CD4-positive, CD25-positive, alpha-beta regulatory T cell (primary cell): ENCODE measurements around the gene TMPRSS11E. TPM values are rescaled to one million over a fixed set of nuclear protein-coding genes. Genes with fewer than 3 reads are reported as not detected.
"Not testable (repeated sequence)": the region's sequence is repeated elsewhere in the genome, so short reads cannot be mapped to it uniquely, and the experiment has no call there.

Experiments
- ATAC-seq, 2 donors: fragments of 150-1000 bp; cut with Tn5 transposase; one replicate each; pipeline ENCODE4 v1.10.0; 2021; ENCODE audit warnings: low read depth in 2 of 2, moderate number of reproducible peaks in 2 of 2, moderate library complexity in 1 of 2
- DNase-seq, 3 donors: peaks; one replicate each; pipeline versions ENCODE4 v3.0.0 to v3.0.0-alpha.2; 2012 to 2022; ENCODE audit warnings: mixed read lengths in 1 of 3
- H3K27ac ChIP-seq: one replicate; pipeline ENCODE4 v1.7.0; 2013; ENCODE audit warnings: mild to moderate bottlenecking, low read length; ENCODE audit not compliant: insufficient read depth, poor library complexity, severe bottlenecking
- H3K27me3 ChIP-seq: one replicate; pipeline ENCODE4 v1.7.0; 2013; ENCODE audit warnings: low read length; ENCODE audit not compliant: control insufficient read depth, insufficient read depth
- H3K36me3 ChIP-seq: one replicate; pipeline ENCODE4 v1.7.0; 2013; ENCODE audit warnings: mild to moderate bottlenecking, low read length, moderate library complexity; ENCODE audit not compliant: control insufficient read depth, insufficient read depth
- H3K4me1 ChIP-seq: 2 replicates; pipeline ENCODE4 v1.7.0; 2013; ENCODE audit warnings: mild to moderate bottlenecking, low read length; ENCODE audit not compliant: insufficient read depth, control insufficient read depth, poor library complexity, severe bottlenecking
- H3K4me3 ChIP-seq: one replicate; pipeline ENCODE4 v1.7.0; 2013; ENCODE audit warnings: low read depth, mild to moderate bottlenecking, low read length, moderate library complexity
- H3K9me3 ChIP-seq, 2 experiments: 1 replicate in 1 of 2; 2 replicates in 1 of 2; pipeline ENCODE4 v1.7.0; 2013; ENCODE audit warnings: low read length in 2 of 2, mild to moderate bottlenecking in 1 of 2, moderate library complexity in 1 of 2; ENCODE audit not compliant: control insufficient read depth in 2 of 2
- H3K27ac Mint-ChIP-seq, 3 donors: one replicate each; pipeline ENCODE4 v1.8.0; 2020 to 2022; ENCODE audit warnings: mild to moderate bottlenecking in 3 of 3, mixed read lengths in 3 of 3, moderate library complexity in 2 of 3
- H3K27me3 Mint-ChIP-seq: one replicate; pipeline ENCODE4 v1.8.0; 2022; ENCODE audit warnings: mild to moderate bottlenecking, mixed read lengths
- H3K36me3 Mint-ChIP-seq: one replicate; pipeline ENCODE4 v1.8.0; 2020; ENCODE audit warnings: mixed read lengths
- H3K4me1 Mint-ChIP-seq, 4 donors: one replicate each; pipeline ENCODE4 v1.8.0; 2020 to 2022; ENCODE audit warnings: mixed read lengths in 4 of 4, mild to moderate bottlenecking in 1 of 4
- H3K4me3 Mint-ChIP-seq, 4 donors: one replicate each; pipeline ENCODE4 v1.8.0; 2020 to 2022; ENCODE audit warnings: mild to moderate bottlenecking in 4 of 4, mixed read lengths in 4 of 4, moderate library complexity in 3 of 4
- H3K9me3 Mint-ChIP-seq, 7 donors: one replicate each; pipeline ENCODE4 v1.8.0; 2020 to 2022; ENCODE audit warnings: mixed read lengths in 7 of 7, mild to moderate bottlenecking in 3 of 7, moderate library complexity in 2 of 7
- polyA plus RNA-seq, 4 donors: library from polyadenylated mRNA; unstranded; fragments of 300-500 nt; fragmentation: Illumina TruSeq; gene quantifications; one replicate each; pipeline ENCODE4 v1.2.3, GENCODE V29; 2021
- total RNA-seq: library from RNA; stranded (reverse); gene quantifications from one replicate; pipeline ENCODE4 v1.2.3, GENCODE V29; 2022

The TMPRSS11E gene
- total and polyA plus RNA-seq, 5 donors from 2014 or later = 0.22 TPM; not detected in 4

DNA sequence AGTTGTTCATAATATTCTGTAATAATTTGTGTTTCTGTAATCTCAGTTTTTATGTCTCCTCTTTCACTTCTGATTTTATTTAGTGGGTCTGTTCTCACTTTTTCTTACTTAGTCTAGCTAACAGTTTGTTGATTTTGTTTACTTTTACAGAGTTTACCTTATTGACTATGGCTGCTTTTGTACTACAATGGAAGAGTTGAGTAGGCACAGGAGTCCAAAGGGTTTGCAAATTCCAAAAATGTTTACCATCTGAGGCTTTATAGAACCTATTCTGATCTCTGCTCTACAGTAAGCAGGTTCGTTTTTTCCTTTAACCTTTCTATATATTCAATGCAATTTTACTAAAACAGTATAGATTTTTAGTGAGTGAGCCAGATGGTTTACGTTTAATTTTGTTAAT, 73.7 kb downstream of the TMPRSS11E start:
- Mint-ChIP-seq H3K4me1 (no peaks in the 10 kb centered on the region), H3K27me3 (peaks cover 7% of the 10 kb centered on the region), H3K4me3 (no peak overlapping the region), H3K9me3 (peaks cover 0 to 4% (median 0%) of the 10 kb centered on the region in 7 donors), H3K27ac (no peak overlapping the region), H3K36me3 (no peaks in the 10 kb centered on the region)
- Histone ChIP-seq H3K9me3 (no peaks in the 10 kb centered on the region), H3K4me3 (no peak overlapping the region), H3K36me3 (no peaks in the 10 kb centered on the region), H3K27ac (no peak overlapping the region), H3K27me3 (no peaks in the 10 kb centered on the region), H3K4me1 (no peaks in the 10 kb centered on the region)
- ATAC-seq (no peak), DNase-seq (no peak)

DNA sequence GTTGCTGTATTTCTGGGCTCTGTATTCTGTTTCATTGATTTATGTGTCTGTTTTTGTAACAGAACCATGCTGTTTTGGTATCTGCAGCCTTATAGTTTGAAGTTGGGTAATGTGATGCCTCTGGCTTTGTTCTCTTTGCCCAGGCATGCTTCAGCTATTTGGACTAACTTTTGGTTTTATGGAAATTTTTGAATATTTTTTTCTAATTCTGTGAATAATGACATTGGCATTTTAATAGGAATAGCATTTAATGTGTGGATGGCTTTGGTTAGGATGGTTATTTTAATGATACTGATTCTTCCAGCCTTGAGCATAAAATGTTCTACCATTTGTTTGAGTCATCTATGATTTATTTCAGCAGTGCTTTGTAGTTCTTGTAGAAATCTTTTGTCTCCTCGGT, 75.0 kb downstream of the TMPRSS11E start:
- H3K4me1 Mint-ChIP-seq, H3K36me3 Mint-ChIP-seq: not testable (repeated sequence)

DNA sequence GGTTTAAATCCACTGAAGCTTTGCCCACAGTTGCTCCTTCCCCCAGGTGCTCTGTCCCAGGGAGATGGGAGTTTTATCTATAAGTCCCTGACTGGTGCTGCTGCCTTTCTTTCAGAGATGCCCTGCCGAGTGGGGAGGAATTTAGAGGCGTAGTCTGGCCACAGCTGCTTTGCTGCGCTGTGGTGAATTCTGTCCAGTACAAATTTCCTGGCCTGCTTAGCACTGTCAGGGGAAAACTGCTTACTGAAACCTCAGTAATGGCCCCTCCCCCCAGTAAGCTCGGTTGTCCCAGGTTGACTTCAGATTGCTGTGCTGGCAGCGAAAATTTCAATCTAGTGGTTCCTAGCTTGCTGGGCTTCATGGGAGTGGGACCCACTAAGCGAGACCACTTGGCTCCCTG, 88.7 kb downstream of the TMPRSS11E start:
- H3K36me3 Mint-ChIP-seq = no peaks in the 10 kb centered on the region
- DNase-seq (no peak), ATAC-seq (no peak)
- no peak overlapping the region for H3K27ac Mint-ChIP-seq
- no peaks in the 10 kb centered on the region for H3K4me1 Mint-ChIP-seq
- Histone ChIP-seq H3K4me1 (no peaks in the 10 kb centered on the region), H3K27ac (no peak overlapping the region), H3K4me3 (no peak overlapping the region), H3K9me3 (no peaks in the 10 kb centered on the region), H3K27me3 (no peaks in the 10 kb centered on the region), H3K36me3 (no peaks in the 10 kb centered on the region)
- peaks cover 0 to 13% (median 2%) of the 10 kb centered on the region in 7 donors for H3K9me3 Mint-ChIP-seq
- H3K27me3 Mint-ChIP-seq = no peaks in the 10 kb centered on the region
- H3K4me3 Mint-ChIP-seq = no peak overlapping the region

More for the DNA sequence above, 75.0 kb downstream of the TMPRSS11E start:
- not testable (repeated sequence) for ATAC-seq, H3K36me3 ChIP-seq, H3K27ac Mint-ChIP-seq, DNase-seq, H3K4me3 Mint-ChIP-seq, H3K9me3 Mint-ChIP-seq, H3K9me3 ChIP-seq, H3K4me1 ChIP-seq, H3K27ac ChIP-seq, H3K4me3 ChIP-seq, H3K27me3 ChIP-seq, H3K27me3 Mint-ChIP-seq

DNA sequence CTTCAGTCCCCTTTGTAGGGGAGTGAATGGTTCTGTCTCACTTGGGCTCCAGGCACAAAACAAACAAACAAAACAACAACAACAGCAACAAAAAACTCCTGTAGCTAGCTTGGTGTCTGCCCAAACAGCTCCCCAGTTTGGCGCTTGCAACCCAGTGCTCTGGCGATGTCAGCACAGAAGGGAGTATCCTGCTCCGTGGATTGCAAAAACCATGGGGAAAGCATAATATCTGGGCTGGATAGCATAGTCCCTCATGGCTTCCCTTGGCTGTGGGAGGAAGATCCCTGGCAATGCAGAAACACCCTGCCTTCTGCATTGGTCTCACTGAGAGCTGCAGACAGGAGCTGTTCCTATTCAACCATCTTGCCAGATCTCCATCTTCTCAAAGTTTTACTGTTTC, 89.1 kb downstream of the TMPRSS11E start:
- Mint-ChIP-seq H3K4me1 (no peaks in the 10 kb centered on the region), H3K27me3 (no peaks in the 10 kb centered on the region), H3K27ac (no peak overlapping the region), H3K9me3 (peaks cover 0 to 12% (median 2%) of the 10 kb centered on the region in 7 donors), H3K36me3 (no peaks in the 10 kb centered on the region), H3K4me3 (no peak overlapping the region)
- ATAC-seq = no peak
- DNase-seq = no peak
- Histone ChIP-seq H3K27ac (no peak overlapping the region), H3K9me3 (no peaks in the 10 kb centered on the region), H3K4me1 (no peaks in the 10 kb centered on the region), H3K4me3 (no peak overlapping the region), H3K27me3 (no peaks in the 10 kb centered on the region), H3K36me3 (no peaks in the 10 kb centered on the region)

DNA sequence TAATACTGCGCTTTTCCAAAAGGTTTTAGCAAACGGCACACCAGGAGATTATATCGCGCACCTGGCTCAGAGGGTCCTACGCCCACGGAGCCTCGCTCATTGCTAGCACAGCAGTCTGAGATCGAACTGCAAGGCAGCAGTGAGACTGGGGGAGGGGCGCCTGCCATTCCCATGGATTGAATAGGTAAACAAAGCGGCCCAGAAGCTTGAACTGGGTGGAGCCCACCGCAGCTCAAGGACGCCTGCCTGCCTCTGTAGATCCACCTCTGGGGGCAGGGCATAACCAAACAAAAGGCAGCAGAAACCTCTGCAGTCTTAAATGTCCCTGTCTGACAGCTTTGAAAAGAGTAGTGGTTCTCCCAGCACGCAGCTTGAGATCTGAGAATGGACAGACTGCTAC, 95.5 kb downstream of the TMPRSS11E start:
- H3K4me1 Mint-ChIP-seq = not testable (repeated sequence)

More for the DNA sequence above, 95.5 kb downstream of the TMPRSS11E start:
- H3K4me1 ChIP-seq, H3K36me3 ChIP-seq, H3K27me3 ChIP-seq, H3K27ac Mint-ChIP-seq, ATAC-seq, H3K9me3 Mint-ChIP-seq, H3K4me3 ChIP-seq, DNase-seq, H3K9me3 ChIP-seq, H3K36me3 Mint-ChIP-seq, H3K4me3 Mint-ChIP-seq, H3K27me3 Mint-ChIP-seq, H3K27ac ChIP-seq: not testable (repeated sequence)

Other genes starting within 250 kb of the TMPRSS11E start
- gene TMPRSS11B, start 201.8 kb upstream of the TMPRSS11E start, total RNA-seq = not detected
- not detected for gene TMPRSS11B, start 201.8 kb upstream of the TMPRSS11E start, polyA plus RNA-seq
- 328 TPM for gene YTHDC1, start 97.4 kb upstream of the TMPRSS11E start, total RNA-seq
- gene YTHDC1, start 97.4 kb upstream of the TMPRSS11E start, polyA plus RNA-seq = 10 to 100 TPM; 24.6 to 43.3 (median 28.3) TPM
- gene UGT2B17, start 128.9 kb downstream of the TMPRSS11E start, total RNA-seq = not detected
- gene UGT2B17, start 128.9 kb downstream of the TMPRSS11E start, polyA plus RNA-seq = not detected
- gene UGT2B15, start 223.2 kb downstream of the TMPRSS11E start, total RNA-seq = not detected
- not detected for gene UGT2B15, start 223.2 kb downstream of the TMPRSS11E start, polyA plus RNA-seq